H9 (cell line): ENCODE results near the gene WAC. TPM values are rescaled to one million over a fixed set of nuclear protein-coding genes. Genes with fewer than 3 reads are reported as not detected.

Source experiments
- DNase-seq: peaks from one replicate; pipeline ENCODE4 v3.0.0-alpha.2; 2017
- H2AFZ ChIP-seq: one replicate; pipeline ENCODE4 v1.6.1; 2013; ENCODE audit warnings: mild to moderate bottlenecking, low read length, control low read depth, moderate library complexity
- H2AK5ac ChIP-seq: 2 replicates; pipeline ENCODE4 v1.6.1; 2013; ENCODE audit warnings: low read length, control low read depth, mixed read lengths; ENCODE audit not compliant: insufficient read length
- H2BK120ac ChIP-seq: one replicate; pipeline ENCODE4 v1.6.1; 2013; ENCODE audit warnings: low read depth, mild to moderate bottlenecking, low read length, control low read depth, inconsistent platforms; ENCODE audit not compliant: poor library complexity, severe bottlenecking
- H2BK12ac ChIP-seq: 2 replicates; pipeline ENCODE4 v1.6.1; 2013; ENCODE audit warnings: low read length, control low read depth, mixed read lengths, low read depth; ENCODE audit not compliant: insufficient read length
- H2BK15ac ChIP-seq: 2 replicates; pipeline ENCODE4 v1.6.1; 2013; ENCODE audit warnings: low read depth, low read length, control low read depth
- H2BK20ac ChIP-seq: one replicate; pipeline ENCODE4 v1.6.1; 2013; ENCODE audit warnings: low read depth, mild to moderate bottlenecking, low read length, control low read depth, inconsistent platforms; ENCODE audit not compliant: poor library complexity, severe bottlenecking
- H2BK5ac ChIP-seq: 2 replicates; pipeline ENCODE4 v1.6.1; 2013; ENCODE audit warnings: low read length, control low read depth, mixed read lengths; ENCODE audit not compliant: insufficient read length
- H3K14ac ChIP-seq: 2 replicates; pipeline ENCODE4 v1.6.1; 2013; ENCODE audit warnings: low read length, control low read depth; ENCODE audit not compliant: insufficient read depth
- H3K18ac ChIP-seq: 2 replicates; pipeline ENCODE4 v1.6.1; 2013; ENCODE audit warnings: low read depth, mild to moderate bottlenecking, mixed read lengths, low read length, control low read depth; ENCODE audit not compliant: insufficient read length
- H3K23ac ChIP-seq: 2 replicates; pipeline ENCODE4 v1.6.1; 2013; ENCODE audit warnings: low read length, control low read depth, mixed read lengths, low read depth; ENCODE audit not compliant: insufficient read length
- H3K23me2 ChIP-seq: 2 replicates; pipeline ENCODE4 v1.6.1; 2013; ENCODE audit warnings: low read depth, mild to moderate bottlenecking, mixed read lengths, low read length, control low read depth; ENCODE audit not compliant: insufficient read length, poor library complexity, severe bottlenecking
- H3K27ac ChIP-seq: 2 replicates; pipeline ENCODE4 v1.5.1; 2013; ENCODE audit warnings: low read length, control low read depth, mixed read lengths, low read depth; ENCODE audit not compliant: insufficient read length
- H3K27me3 ChIP-seq: 2 replicates; pipeline ENCODE4 v1.6.1; 2013; ENCODE audit warnings: low read length, control low read depth, inconsistent platforms; ENCODE audit not compliant: insufficient read depth
- H3K4ac ChIP-seq: 2 replicates; pipeline ENCODE4 v1.6.1; 2013; ENCODE audit warnings: low read depth, mild to moderate bottlenecking, control low read depth, inconsistent platforms, low read length, moderate library complexity
- H3K4me1 ChIP-seq: 2 replicates; pipeline ENCODE4 v1.6.1; 2013; ENCODE audit warnings: low read length, control low read depth, inconsistent platforms; ENCODE audit not compliant: insufficient read depth
- H3K4me2 ChIP-seq: 2 replicates; pipeline ENCODE4 v1.6.1; 2013; ENCODE audit warnings: low read length, control low read depth, mixed read lengths; ENCODE audit not compliant: insufficient read length, insufficient read depth
- H3K56ac ChIP-seq: 2 replicates; pipeline ENCODE4 v1.6.1; 2013; ENCODE audit warnings: low read depth, mild to moderate bottlenecking, mixed read lengths, low read length, control low read depth; ENCODE audit not compliant: insufficient read length
- H3K79me1 ChIP-seq: 2 replicates; pipeline ENCODE4 v1.6.1; 2013; ENCODE audit warnings: low read depth, mild to moderate bottlenecking, moderate library complexity, low read length, control low read depth, inconsistent platforms; ENCODE audit not compliant: insufficient read depth, poor library complexity, severe bottlenecking
- H3K79me2 ChIP-seq: 2 replicates; pipeline ENCODE4 v1.6.1; 2013; ENCODE audit warnings: low read length, control low read depth, inconsistent platforms; ENCODE audit not compliant: insufficient read depth
- H3K9ac ChIP-seq: 2 replicates; pipeline ENCODE4 v1.6.1; 2013; ENCODE audit warnings: low read length, control low read depth, mixed read lengths; ENCODE audit not compliant: insufficient read length; ENCODE audit errors: extremely low read depth
- H3K9me3 ChIP-seq: one replicate; pipeline ENCODE4 v1.6.1; 2013; ENCODE audit warnings: low read depth, low read length, inconsistent platforms; ENCODE audit not compliant: control insufficient read depth
- H3T11ph ChIP-seq: one replicate; pipeline ENCODE4 v1.6.1; 2013; ENCODE audit warnings: mild to moderate bottlenecking, low read length, control low read depth, inconsistent platforms
- H4K20me1 ChIP-seq: one replicate; pipeline ENCODE4 v1.6.1; 2013; ENCODE audit not compliant: control insufficient read depth, insufficient read length, insufficient read depth
- H4K5ac ChIP-seq: 2 replicates; pipeline ENCODE4 v1.6.1; 2013; ENCODE audit warnings: low read depth, mild to moderate bottlenecking, mixed read lengths, low read length, control low read depth; ENCODE audit not compliant: insufficient read length
- H4K8ac ChIP-seq: replicated peaks from 2 replicates; pipeline ENCODE4 v1.6.1; 2013; ENCODE audit warnings: low read length, control low read depth, mixed read lengths, low read depth; ENCODE audit not compliant: insufficient read length
- H4K91ac ChIP-seq: 2 replicates; pipeline ENCODE4 v1.6.1; 2013; ENCODE audit warnings: low read depth, mild to moderate bottlenecking, moderate library complexity, mixed read lengths, low read length, control low read depth; ENCODE audit not compliant: insufficient read length
- H3K27ac Mint-ChIP-seq, 3 experiments: 2 replicates in 2 of 3; 3 replicates in 1 of 3; pipeline ENCODE4 v1.8.0; 2020 to 2021; ENCODE audit warnings: mixed read lengths in 3 of 3, mild to moderate bottlenecking in 1 of 3, moderate library complexity in 1 of 3
- H3K27me3 Mint-ChIP-seq: 2 replicates; pipeline ENCODE4 v1.8.0; 2021; ENCODE audit warnings: low read depth, mild to moderate bottlenecking, moderate library complexity, mixed read lengths
- H3K36me3 Mint-ChIP-seq, 3 experiments: 2 replicates in 2 of 3; 3 replicates in 1 of 3; pipeline ENCODE4 v1.8.0; 2020 to 2021; ENCODE audit warnings: low read depth in 3 of 3, mixed read lengths in 3 of 3; ENCODE audit not compliant: insufficient read depth in 1 of 3
- H3K4me1 Mint-ChIP-seq, 2 experiments: 2 replicates each; pipeline ENCODE4 v1.8.0; 2020; ENCODE audit warnings: mixed read lengths in 2 of 2
- H3K4me3 Mint-ChIP-seq, 2 experiments: 2 replicates in 1 of 2; 3 replicates in 1 of 2; pipeline ENCODE4 v1.8.0; 2020 to 2021; ENCODE audit warnings: mild to moderate bottlenecking in 2 of 2, mixed read lengths in 2 of 2, moderate library complexity in 1 of 2
- H3K9me3 Mint-ChIP-seq, 2 experiments: 2 replicates in 1 of 2; 3 replicates in 1 of 2; pipeline ENCODE4 v1.8.0; 2020; ENCODE audit warnings: mild to moderate bottlenecking in 2 of 2, mixed read lengths in 2 of 2, moderate library complexity in 1 of 2
- WGBS: extraction: QIAGEN DNeasy Blood & Tissue Kit; methylation state at CpG from one replicate; pipeline ENCODE4 v1.1.7; 2013; ENCODE audit warnings: missing lambda C conversion rate, low lambda C conversion rate, mixed read lengths; ENCODE audit not compliant: insufficient read length; ENCODE audit errors: extremely low coverage; 5-methylcytosine and 5-hydroxymethylcytosine counted together
- total RNA-seq: library from RNA; stranded (reverse); gene quantifications from 2 replicates; pipeline ENCODE4 v1.2.1, GENCODE V29; 2021
- TF ChIP-seq, protein P1 (sequence below): fragments of 200-600 bp; sonication (generic); conservative IDR thresholded peaks from 3 replicates; pipeline ENCODE4 v1.8.0; 2021; ENCODE audit warnings: antibody characterized with exemption, mild to moderate bottlenecking

Gene WAC
- total RNA-seq, 1 experiment from 2014 or later = 130 TPM

DNA sequence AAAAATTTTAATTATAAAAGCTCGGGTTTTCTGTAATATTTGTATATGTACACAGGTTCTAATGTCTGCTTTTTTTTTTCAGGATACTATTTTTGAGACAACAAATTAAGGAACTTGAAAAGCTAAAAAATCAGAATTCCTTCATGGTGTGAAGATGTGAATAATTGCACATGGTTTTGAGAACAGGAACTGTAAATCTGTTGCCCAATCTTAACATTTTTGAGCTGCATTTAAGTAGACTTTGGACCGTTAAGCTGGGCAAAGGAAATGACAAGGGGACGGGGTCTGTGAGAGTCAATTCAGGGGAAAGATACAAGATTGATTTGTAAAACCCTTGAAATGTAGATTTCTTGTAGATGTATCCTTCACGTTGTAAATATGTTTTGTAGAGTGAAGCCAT is 86.5 kb downstream of the WAC start:
- Histone ChIP-seq H3K23me2 (no peaks in the 10 kb centered on the region), H2BK5ac (no peak overlapping the region), H3K23ac (no peak overlapping the region), H2BK15ac (no peak overlapping the region), H2BK12ac (no peak overlapping the region), H2BK20ac (no peak overlapping the region), H4K20me1 (no peaks in the 10 kb centered on the region), H2AFZ (no peak overlapping the region), H2AK5ac (no peak overlapping the region), H3T11ph (no peak overlapping the region), H3K4me2 (no peak overlapping the region), H4K91ac (no peak overlapping the region), H3K4me1 (no peaks in the 10 kb centered on the region), H3K27me3 (no peaks in the 10 kb centered on the region; the same call in 1 of the 2 replicates), H4K8ac (no peak overlapping the region), H2BK120ac (no peak overlapping the region), H3K79me2 (no peaks in the 10 kb centered on the region), H3K9ac (no peak overlapping the region), H3K14ac (no peak overlapping the region), H4K5ac (no peak overlapping the region), H3K18ac (no peak overlapping the region), H3K79me1 (no peaks in the 10 kb centered on the region), H3K9me3 (no peaks in the 10 kb centered on the region), H3K4ac (no peak overlapping the region), H3K27ac (no peak overlapping the region), H3K56ac (no peak overlapping the region)
- H3K4me3 Mint-ChIP-seq = no peak overlapping the region
- peaks cover 18 to 63% (median 44%) of the 10 kb centered on the region in 3 experiments; a peak in 6 of 7 replicates for H3K36me3 Mint-ChIP-seq
- TF ChIP-seq, protein P1, sequence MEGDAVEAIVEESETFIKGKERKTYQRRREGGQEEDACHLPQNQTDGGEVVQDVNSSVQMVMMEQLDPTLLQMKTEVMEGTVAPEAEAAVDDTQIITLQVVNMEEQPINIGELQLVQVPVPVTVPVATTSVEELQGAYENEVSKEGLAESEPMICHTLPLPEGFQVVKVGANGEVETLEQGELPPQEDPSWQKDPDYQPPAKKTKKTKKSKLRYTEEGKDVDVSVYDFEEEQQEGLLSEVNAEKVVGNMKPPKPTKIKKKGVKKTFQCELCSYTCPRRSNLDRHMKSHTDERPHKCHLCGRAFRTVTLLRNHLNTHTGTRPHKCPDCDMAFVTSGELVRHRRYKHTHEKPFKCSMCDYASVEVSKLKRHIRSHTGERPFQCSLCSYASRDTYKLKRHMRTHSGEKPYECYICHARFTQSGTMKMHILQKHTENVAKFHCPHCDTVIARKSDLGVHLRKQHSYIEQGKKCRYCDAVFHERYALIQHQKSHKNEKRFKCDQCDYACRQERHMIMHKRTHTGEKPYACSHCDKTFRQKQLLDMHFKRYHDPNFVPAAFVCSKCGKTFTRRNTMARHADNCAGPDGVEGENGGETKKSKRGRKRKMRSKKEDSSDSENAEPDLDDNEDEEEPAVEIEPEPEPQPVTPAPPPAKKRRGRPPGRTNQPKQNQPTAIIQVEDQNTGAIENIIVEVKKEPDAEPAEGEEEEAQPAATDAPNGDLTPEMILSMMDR = no peak
- H3K4me1 Mint-ChIP-seq = peaks cover 5 to 8% of the 10 kb centered on the region in 2 experiments; a peak in 2 of 4 replicates
- H3K27me3 Mint-ChIP-seq = no peaks in the 10 kb centered on the region; the same call in 1 of the 2 replicates
- no CpG with 5 or more reads among the region's 4 CpGs for WGBS
- H3K27ac Mint-ChIP-seq = peak overlapping the region in 1 of 3 experiments; percentile 50; a peak in 1 of 7 replicates
- H3K9me3 Mint-ChIP-seq = no peaks in the 10 kb centered on the region
- DNase-seq = no peak
